ENCODE results near the gene FRYL. TPM values are rescaled to one million over a fixed set of nuclear protein-coding genes. Genes with fewer than 3 reads are reported as not detected.

Gene FRYL
- total and polyA plus RNA-seq, 2 of the 13 experiments (the other 11 are each of a cell fraction or from before 2014, with no cell fraction given): 9.7 to 19.6 TPM

DNA sequence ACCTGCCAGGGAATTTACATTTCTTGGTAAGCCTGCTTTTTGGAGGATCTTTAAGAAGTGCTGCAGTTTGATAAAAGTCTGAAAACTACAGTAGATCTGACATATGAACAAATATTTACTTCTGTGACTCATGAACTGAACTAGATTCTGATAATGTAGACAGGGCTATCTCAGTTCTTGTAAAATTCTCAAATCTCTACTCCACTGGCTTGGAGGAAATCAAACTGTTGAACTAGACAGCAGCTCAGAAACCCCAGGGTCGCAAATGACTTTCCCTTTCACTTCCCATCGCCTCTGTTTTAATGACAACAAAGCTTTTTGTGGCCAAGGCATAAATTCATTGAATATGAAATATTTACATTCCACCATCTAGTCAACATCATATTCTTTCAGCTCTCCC lies 35.4 kb upstream of the FRYL start:
- 23% methylated on average over 2 of the region's 2 CpGs for WGBS (ENCODE audit: low lambda C conversion rate)
- POLR2A ChIA-PET: no interaction called here

More for the DNA sequence above, 35.4 kb upstream of the FRYL start:
- Histone ChIP-seq H2AFZ (ENCODE audit: low read length) (no peak overlapping the region), H3K4me3 (replicated peaks in 1 of 3; ENCODE audit: insufficient read depth in 1 of 3, low read depth in 2 of 3, low read length in 3 of 3) (no peak overlapping the region), H3K4me2 (ENCODE audit: low read depth, low read length) (no peak overlapping the region), H3K36me3 (replicated peaks in 1 of 2; ENCODE audit: control insufficient read depth in 1 of 2, insufficient read depth in 2 of 2, low read length in 2 of 2) (no peaks in the 10 kb centered on the region), H3K27me3 (ENCODE audit: control insufficient read depth in 1 of 2, insufficient read depth in 2 of 2, low read length in 2 of 2) (no peaks in the 10 kb centered on the region; a peak in 1 of 5 replicates), H3K4me1 (ENCODE audit: insufficient read depth, low read length) (no peaks in the 10 kb centered on the region), H4K20me1 (ENCODE audit: insufficient read depth, low read length) (no peaks in the 10 kb centered on the region), H3K9ac (ENCODE audit: insufficient read depth, low read depth, low read length) (no peak overlapping the region), H3K9me3 (ENCODE audit: low read length) (no peaks in the 10 kb centered on the region), H3K79me2 (ENCODE audit: insufficient read depth, low read length) (no peaks in the 10 kb centered on the region), H3K27ac (ENCODE audit: extremely low read length, insufficient read depth, low read length) (no peak overlapping the region)
- CTCF ChIA-PET (ENCODE audit: low intra/inter-chr PET ratio, low total read pairs): no interaction called here
- intact Hi-C loops (cut with micrococcal nuclease; ENCODE audit: unreplicated experiment) (no loop called here), in situ Hi-C loops (cut with HindIII; ENCODE audit: extremely low pct_ligation_motif_present, low pct_unique_long_range_greater_than_20kb) (no loop called here)
- ATAC-seq (no peak), FAIRE-seq (no peak), DNase-seq (ENCODE audit: low spot score) (no peak)
- TF ChIP-seq AHR (CRISPR knock-in tag; IDR thresholded peaks at IDR 0.05) (no peak), ZBTB7B (CRISPR knock-in tag; IDR thresholded peaks at IDR 0.05) (no peak), ZNF292 (CRISPR knock-in tag; IDR thresholded peaks at IDR 0.05; ENCODE audit: borderline replicate concordance, low read depth) (no peak), ZHX1 (CRISPR knock-in tag; IDR thresholded peaks at IDR 0.05; ENCODE audit: low read depth) (no peak), GTF3A (CRISPR knock-in tag; conservative IDR thresholded peaks at IDR 0.05) (no peak)
- no TSS peak for BruUV-seq (replicated peaks)

Measured in HepG2 (cell line).